Skin epidermis (tissue), 12 donors: ENCODE measurements around the gene ARSB.

Source experiments
- H3K27ac ChIP-seq, 21 experiments: fragments of 200-600 bp; sonication (generic) in 11 of 21; one replicate each; pipeline ENCODE4 v1.5.0; 2020; ENCODE audit warnings: mild to moderate bottlenecking in 3 of 21, inconsistent platforms in 2 of 21, moderate library complexity in 2 of 21
- H3K4me3 ChIP-seq, 7 experiments: fragments of 200-600 bp; sonication (generic) in 2 of 7; one replicate each; pipeline ENCODE4 v1.5.0; 2020; ENCODE audit warnings: inconsistent platforms in 2 of 7, mild to moderate bottlenecking in 2 of 7, moderate library complexity in 1 of 7

ARSB gene

DNA sequence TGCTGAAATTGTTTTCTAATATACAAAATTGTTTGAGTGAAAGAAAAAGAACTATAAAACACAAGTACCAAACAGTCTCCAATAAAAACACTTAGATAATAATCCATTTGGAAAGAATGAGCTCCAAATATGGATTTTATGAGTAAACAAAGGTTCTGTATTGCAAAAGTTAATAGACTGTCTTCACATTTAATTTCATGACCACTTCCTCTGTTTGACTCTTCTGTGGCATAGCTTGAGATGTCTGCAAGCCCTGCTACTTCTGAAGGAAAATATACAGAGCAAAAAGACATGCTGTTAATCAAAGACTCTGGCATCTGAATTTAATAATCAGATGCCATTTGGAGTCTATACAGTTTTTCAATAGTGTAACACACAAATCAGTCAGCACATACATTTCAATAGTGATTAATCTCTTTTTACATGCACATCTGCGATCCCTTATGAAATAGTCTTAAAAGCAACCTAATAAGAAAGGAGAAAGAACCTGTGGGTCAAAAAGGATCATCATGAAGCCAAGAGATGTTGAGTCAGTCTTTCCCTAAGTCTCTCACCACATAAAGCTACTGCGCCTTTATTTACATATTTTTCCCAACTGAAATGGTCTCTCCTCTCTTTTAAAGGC lies 171.1 kb downstream of the ARSB start:
- Histone ChIP-seq H3K4me3 (no peak overlapping the region), H3K27ac (no peak overlapping the region)

DNA sequence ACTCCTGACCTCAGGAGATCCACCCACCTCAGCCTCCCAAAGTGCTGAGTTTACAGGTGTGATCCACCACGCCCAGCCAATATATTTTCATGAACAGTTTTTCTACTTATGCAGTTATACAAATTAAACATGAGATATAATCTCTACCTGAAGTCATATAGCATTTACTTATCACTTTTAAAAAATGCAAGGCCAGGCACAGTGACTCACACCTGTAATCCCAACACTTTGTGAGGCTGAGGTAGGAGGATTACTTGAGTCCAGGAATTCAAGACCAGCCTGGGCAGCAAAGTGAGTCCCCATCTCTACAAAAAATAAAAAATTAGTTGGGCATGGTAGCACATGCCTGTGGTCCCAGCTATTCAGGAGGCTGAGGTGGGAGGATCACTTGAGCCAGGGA lies 171.8 kb downstream of the ARSB start:
- H3K4me3 ChIP-seq = no peak overlapping the region
- no peak overlapping the region for H3K27ac ChIP-seq

DNA sequence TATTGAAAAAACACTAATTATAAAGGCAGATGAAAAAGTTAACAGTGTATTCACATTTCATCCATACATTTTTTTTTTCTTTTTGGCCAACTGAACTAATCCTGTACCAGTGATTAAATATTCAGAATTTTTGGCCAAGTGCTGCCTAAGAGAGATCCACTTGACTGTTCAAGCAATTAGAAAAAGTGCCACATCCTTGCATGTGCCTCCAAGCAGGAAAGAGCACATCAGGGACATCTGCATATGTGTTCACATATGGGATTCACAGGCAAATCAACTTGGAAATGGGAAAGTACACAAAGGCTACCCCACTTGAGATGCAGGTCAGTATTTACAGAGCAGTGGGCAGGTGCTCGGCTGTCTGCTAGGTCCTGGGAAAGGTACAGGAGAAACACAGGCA lies 173.2 kb downstream of the ARSB start:
- Histone ChIP-seq H3K27ac (peak overlapping the region in 3 of 21 experiments; percentile 8 to 39 (median 25)), H3K4me3 (no peak overlapping the region)

DNA sequence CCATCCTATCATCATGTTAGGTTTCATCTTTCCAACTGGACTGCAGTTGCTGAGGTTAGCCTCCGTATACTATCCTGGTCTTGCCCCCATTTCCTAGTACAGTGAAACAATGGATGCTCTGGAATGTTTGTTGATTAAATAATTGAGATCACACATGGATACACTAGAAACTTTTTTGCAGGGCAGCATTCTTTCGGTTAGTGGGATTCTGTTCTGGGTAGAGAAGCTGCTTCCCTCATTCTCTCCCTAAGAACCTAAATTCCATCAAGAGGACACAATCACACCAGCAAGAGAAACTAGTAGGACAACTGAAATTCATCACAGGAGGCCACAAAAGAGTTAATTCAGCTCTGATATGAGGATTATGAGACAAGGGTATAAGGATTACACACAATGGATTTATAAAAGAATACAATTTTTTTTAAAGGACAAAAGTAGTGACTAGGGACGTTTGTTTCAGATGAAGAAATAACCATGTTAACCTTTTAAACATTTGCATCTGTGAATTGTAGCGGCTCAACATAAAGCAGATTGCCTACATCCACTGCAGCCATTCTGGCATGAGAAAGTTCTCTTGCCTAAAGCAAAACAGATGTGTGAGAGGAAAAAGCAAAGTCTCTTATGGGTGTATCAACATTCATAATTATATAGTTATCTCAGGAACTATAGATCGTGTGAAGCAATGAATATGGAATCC lies 173.8 kb downstream of the ARSB start:
- Histone ChIP-seq H3K27ac (peak overlapping the region in 6 of 21 experiments; percentile 10 to 60 (median 38)), H3K4me3 (no peak overlapping the region)

DNA sequence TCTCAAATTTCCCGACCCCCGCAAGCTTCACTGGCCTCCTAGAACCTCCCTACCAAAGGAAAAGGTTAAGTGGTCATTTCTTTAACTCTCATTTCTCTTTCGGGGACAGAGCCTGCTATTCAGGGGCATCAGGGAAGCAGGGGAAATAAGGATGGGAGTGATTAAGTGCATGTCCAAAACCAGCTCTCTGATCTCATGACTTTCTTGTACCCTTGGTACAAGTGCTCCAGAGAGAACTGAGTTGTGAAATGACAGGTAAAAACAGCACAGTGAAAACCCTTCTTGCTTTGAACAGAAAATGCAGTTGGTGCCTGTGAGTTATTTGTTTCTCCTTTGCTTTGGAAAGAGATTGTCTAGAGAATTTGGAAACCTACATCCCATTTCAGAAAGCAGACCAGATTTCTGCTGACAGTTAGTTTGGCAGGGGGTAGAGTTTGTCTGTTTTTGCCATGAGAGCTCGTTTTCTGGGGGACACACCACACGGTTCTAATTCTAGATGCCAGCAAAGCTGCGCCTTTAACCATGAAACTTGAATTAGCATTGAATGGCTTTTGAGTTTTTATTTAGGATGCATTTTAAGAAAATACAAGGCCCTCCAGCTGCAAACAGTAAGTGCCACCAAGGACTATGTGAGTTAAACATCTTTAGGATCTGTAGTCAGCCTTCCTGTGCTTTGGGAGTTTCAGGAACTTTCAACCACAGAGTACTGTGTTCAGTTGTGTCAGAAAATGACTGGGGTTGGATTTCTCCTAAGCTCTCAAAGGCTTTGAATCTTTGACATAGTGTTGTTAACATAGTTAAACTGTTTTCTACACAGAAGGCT lies 174.8 kb downstream of the ARSB start:
- H3K27ac ChIP-seq = peak overlapping the region in 7 of 21 experiments; percentile 12 to 67 (median 46)
- H3K4me3 ChIP-seq = no peak overlapping the region

DNA sequence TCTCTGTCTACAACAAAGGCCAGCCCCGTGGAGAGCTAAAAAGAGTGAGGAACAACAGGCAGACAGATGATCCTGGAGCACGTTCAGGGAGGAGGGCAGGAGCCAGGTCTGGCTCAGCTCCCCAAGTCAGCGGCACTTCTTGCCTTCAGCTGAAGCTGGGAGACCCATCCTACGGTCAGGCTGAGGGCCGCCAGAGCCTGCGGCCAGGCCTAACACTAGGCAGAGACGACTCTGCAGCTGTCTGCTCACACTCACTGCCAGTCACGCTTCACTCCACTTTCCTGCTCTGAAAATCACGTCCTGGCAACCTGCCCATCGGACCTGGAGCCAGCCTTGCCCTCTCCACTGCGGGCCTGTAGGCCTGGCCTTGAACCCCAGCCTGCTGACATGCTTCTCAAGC lies 175.7 kb downstream of the ARSB start:
- Histone ChIP-seq H3K4me3 (no peak overlapping the region), H3K27ac (peak overlapping the region in 9 of 21 experiments; percentile 11 to 67 (median 33))

DNA sequence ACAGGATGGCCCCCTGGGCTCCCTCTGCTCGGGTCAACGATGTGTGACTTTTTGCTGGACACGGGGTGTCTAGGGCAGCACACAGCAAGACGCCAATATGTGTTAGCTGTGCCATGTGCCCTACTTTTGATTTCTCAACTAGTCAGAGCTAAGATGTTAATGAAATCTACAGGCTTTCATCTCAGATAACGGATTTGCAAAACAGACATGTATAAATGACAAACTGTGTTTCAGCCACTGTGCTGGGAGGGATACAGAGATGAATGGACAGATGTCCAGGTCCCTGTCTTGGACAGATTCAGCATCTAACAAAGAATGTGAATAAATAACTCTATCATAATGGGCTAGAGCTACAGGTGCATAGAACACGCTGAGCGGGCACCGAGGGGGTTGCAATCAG lies 176.3 kb downstream of the ARSB start:
- H3K4me3 ChIP-seq = no peak overlapping the region
- H3K27ac ChIP-seq = no peak overlapping the region

DNA sequence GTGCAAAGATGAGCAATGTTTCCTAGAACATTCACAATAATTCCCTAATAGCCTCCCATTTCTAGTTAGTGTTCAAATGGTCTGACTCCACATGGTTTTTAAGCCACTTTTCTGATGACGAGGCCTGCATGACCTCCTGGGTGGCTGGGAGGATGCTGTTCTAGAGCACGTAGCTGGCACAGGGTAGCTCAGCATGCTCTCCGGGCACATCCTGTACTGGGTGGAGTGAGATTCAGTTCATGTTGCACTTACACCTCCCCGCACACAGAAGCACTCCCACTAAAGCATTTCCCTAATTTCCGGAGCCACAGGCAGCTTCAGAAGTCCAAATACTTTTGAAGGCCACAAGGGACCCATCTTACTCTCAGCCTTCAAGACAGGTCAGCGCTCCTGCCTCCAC lies 176.7 kb downstream of the ARSB start:
- Histone ChIP-seq H3K27ac (no peak overlapping the region), H3K4me3 (no peak overlapping the region)

DNA sequence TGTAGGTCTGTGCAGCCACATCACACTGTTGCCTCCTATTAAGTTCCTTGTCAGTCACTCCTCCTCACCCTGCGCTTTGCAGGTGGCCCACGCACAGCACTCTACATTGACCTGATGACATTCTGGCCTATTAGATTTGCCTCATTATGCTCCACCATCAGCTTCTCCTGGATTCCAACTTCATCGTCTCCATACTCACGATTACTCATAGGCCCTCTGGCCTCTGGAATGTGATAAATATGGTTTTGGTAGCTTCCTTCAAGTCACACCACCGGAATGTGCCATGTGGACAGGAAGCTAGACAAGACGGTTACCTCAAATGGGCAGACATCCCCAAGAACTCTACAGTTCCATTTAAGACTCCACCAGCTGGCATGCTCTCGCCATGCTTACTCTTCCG lies 178.6 kb downstream of the ARSB start:
- Histone ChIP-seq H3K4me3 (no peak overlapping the region), H3K27ac (peak overlapping the region in 1 of 21 experiments; percentile 41)

DNA sequence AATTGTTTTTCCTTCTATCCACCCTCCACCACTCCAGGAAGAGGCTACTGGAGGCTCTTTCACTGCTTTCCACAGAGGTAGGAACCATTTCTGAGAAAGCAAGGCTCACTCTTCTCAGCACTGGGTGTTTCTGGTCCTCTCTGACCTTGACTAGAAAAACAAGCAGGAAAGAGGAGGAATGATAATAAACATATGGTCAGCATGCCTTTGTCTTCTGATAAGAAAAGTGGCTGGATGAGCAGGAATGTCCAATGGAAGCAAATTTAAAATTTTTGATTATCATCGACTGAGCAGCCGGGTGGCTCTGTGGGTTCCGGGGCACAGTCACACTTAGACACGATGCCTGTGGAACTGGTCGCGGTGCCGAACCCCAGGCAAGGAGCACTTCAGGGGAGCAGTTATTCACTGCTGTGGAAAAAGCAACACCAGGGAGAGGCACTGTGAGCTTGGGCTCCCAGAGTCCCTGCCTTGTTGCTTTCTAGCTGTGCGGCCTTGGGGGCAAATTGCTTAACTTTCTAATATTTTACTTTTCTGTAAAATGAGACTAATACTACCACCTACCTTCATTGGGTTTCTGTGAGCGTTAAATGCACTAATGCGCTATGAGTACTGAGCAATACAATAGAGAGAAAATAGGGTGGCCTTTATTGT lies 179.5 kb downstream of the ARSB start:
- Histone ChIP-seq H3K27ac (no peak overlapping the region), H3K4me3 (no peak overlapping the region)

DNA sequence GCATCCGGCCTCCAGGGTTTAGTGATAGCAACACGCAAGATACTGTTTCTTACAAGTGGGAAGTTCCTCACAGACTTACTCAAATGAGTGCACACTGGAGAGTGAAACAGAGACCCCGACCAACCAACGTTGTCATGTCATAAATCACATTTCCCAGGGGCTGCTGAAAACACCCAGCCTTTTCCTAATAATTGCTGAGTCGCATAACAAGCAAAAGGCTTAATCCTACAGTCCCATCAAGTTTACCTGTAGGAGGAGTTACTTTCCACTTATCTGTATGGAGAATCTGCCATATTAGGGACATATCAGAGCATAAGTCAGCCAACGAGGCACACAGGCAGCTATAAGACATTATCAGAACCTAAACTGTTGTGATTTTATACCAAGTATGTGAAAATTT lies 180.1 kb downstream of the ARSB start:
- Histone ChIP-seq H3K4me3 (no peak overlapping the region), H3K27ac (peak overlapping the region in 2 of 21 experiments; percentile 14 to 39)

DNA sequence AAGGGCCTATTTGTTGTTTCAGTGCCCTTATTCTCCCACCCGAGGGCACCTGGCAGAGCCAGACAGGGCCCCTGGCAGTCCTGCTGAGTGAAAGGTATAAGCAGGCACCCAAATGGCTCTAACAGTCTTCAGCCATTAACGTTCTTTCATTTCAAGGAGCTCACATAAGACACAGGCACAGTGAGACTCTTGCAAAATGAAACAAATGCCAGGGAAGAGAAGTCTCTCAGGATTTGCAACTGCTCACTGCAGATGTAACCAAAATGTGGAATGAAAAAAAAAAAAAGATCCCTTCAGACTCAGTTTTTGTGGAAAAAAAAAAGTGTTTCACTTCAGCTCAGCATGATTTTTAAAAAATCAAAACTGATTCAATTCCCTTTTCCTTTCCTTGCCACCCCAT lies 181.2 kb downstream of the ARSB start:
- H3K4me3 ChIP-seq = no peak overlapping the region
- peak overlapping the region in 5 of 21 experiments; percentile 5 to 51 (median 14) for H3K27ac ChIP-seq

DNA sequence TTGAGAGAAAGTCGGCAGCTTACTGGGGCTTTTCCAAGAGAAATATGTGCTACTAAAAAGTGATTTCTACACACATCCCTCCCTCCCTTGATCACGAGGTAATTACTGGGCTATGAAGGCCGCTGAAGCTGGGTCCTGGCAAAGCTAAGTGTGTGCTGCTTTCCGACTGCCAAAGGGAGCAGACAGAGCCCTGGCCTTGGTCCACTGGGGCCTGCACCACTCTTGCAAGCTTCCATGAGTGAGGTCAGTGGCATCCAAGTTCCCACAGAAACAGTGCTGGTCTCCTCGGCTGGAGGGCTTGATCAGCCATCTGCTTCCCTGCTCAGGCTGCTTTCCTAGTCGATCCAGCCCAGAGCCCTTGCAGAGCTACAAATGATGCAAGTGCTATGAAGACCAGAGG lies 181.8 kb downstream of the ARSB start:
- H3K27ac ChIP-seq = peak overlapping the region in 2 of 21 experiments; percentile 39 to 51
- no peak overlapping the region for H3K4me3 ChIP-seq

DNA sequence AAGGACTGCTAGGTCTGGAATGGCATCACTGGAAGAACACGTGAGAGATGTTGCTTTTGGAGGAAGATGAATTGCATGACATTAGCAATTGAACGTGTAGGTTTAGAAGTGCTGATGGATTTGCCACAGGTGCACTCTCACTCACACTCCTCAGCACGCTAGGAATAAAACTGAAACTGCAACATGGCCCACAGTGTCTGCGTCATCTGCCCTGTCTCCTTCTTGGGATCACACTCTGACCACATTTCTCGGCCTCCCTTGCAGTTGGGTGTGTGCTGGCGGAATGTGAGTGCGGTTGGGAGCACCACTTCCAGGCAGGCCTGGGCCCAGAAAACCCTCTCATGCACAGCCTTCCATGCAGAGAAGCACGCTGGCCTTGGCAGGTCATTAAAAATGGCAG lies 183.7 kb downstream of the ARSB start:
- Histone ChIP-seq H3K27ac (no peak overlapping the region), H3K4me3 (no peak overlapping the region)

DNA sequence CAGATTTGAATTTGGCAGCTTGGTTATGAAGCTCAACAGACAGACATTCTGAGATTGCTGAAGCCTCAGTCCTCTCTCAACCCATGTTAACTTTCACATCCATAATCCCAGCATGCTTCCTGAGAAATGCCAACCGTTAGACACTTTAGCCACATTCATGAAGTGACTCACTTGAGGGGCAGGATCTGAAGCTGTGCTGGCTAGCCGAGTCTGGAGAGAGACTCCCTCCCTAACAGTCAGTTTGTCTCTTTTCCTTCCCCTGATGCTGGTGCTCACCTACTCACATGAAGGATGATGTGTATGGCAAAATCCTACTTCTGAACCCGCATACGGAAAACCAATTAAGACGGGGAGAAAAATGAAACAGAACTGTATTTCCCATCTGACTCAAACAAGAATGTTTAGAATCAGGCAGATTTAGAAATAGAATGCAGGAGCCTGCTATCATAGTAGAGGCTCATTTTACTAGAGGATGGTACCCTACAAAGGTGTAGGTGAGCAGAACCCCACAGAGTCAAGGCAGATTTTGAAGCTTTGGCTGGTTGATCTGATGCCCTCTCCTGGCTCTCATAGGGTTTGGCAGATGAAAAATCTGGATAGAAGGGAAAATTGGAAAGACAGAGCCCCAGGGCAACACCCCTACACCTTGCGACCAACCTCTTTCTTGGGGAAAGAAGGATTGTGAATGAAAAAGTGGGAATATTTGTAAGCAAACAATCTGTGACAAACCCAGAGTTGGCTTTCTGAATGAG lies 185.7 kb downstream of the ARSB start:
- Histone ChIP-seq H3K27ac (peak overlapping the region in 7 of 21 experiments; percentile 10 to 66 (median 54)), H3K4me3 (no peak overlapping the region)

DNA sequence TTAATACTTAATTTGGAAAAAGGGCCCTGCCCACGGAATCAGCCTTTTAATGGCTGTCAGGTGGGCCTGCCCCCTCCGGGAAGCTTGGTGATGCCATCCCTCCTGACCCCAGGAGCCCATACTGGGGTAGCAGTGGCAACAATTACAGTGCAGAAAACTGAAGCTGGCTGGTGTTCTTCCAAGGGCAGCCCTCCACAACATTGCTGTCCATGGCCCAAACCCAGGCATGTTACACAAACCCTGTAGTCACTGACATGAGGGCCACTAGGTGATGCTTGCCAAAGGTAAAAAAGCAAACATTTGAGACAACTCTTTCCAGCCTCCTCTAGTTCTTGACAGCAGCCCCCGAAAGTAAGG lies 186.5 kb downstream of the ARSB start:
- Histone ChIP-seq H3K27ac (peak overlapping the region in 5 of 21 experiments; percentile 41 to 66 (median 54)), H3K4me3 (no peak overlapping the region)

DNA sequence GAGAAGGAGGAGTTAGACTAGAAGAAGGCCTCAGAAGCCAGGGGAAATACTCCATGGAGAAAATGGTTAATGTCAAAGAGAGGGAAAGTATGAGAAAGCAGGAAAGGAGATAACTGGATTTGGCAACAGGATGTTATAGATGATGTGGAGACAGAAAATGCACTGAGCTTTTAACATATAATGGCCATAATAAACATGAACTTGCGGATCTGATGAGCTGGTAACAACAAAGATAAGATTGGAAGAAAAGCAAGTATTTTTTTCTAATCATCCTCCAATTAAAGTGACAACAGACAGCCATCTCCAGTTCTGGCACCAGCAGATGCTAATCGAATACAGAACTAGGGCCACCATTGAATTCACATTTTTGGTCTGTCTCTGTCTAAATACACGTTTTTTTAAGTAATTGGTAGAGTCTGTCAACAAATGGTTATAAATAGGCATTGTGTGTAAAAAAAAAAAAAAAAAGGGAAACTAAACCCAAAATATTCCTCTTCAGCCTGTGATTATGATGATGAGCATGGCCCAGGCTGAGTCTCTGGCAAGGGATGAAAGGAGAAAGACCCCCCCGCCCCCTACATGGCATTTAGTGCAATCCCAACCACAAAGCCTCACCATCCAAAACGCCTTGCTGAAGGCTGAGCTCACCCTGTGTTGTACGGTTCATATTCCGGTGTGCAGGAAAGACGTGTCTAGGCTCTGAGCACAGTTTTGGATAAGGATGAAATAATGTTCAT lies 187.0 kb downstream of the ARSB start:
- Histone ChIP-seq H3K27ac (peak overlapping the region in 3 of 21 experiments; percentile 34 to 66 (median 54)), H3K4me3 (no peak overlapping the region)

DNA sequence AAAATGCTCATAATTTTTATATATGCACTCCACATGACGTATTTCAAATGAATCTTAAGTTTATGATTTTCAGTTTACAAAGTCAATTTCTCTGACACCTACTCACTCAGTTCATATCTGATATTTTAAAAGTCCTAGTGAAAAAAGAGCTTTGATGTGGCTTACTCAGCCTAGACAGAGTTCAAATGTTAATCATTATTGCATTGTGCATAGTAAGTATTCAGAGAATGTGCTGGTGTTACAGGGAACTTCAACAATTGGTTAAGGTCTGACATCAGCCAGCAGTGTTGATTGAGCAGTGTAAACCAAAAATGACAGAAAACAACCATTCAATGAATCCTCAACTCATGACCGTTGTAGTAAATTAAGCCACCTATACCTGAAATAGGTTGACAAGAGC lies 189.4 kb downstream of the ARSB start:
- Histone ChIP-seq H3K4me3 (no peak overlapping the region), H3K27ac (no peak overlapping the region)

DNA sequence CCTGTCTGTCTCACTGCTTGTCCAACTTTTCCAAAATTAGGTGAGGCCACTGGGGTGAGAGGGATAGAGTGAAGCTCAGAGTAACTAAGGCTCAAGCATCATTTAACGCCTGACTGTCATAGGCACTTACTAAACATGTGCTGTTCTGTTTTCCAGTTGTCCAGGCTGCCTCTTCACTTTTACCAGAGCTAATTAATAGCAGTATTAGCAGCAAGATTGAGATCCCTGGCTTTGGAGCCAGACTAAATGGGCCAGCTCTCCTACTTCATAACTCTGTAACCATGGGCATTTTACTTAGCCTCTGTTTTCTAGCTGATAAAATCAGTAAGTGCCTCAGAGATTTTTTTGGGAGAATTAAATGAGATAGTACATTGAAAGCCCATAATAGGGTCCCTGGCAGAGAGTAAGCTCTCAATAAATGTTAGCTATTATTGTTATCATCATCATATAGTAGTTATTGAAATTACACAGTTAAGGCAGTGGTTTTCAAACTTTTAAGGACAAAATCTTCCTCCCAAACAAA lies 190.4 kb downstream of the ARSB start:
- Histone ChIP-seq H3K27ac (no peak overlapping the region), H3K4me3 (no peak overlapping the region)
